GM19463 (cell line): Measurements from ENCODE around the gene LCN9.
"Not testable (repeated sequence)": the region's sequence is repeated elsewhere in the genome, so short reads cannot be mapped to it uniquely, and the experiment has no call there.

Experiments
- ATAC-seq: cut with Tn5 transposase; IDR thresholded peaks from one replicate; pipeline ENCODE4 v1.9.1; 2021; ENCODE audit warnings: mild to moderate bottlenecking, moderate library complexity; ENCODE audit not compliant: unreplicated experiment

LCN9 gene

GRCh38 chr9:135644631-135645218, 18.4 kb upstream of the LCN9 start:
- ATAC-seq, result no peak

GRCh38 chr9:135647884-135648283, 15.2 kb upstream of the LCN9 start:
- ATAC-seq, result no peak

GRCh38 chr9:135648494-135649410, 14.4 kb upstream of the LCN9 start:
- no peak for ATAC-seq

- ATAC-seq, result no peak
These were observed 13.6 kb upstream of the LCN9 start for GRCh38 chr9:135649508-135649907.

- no peak for ATAC-seq
These were observed 12.7 kb upstream of the LCN9 start for GRCh38 chr9:135650408-135650807.

GRCh38 chr9:135655317-135655716, 7.8 kb upstream of the LCN9 start:
- no peak for ATAC-seq

GRCh38 chr9:135657416-135657815, 5.7 kb upstream of the LCN9 start:
- ATAC-seq, result no peak

- no peak for ATAC-seq
These were observed 3.9 kb upstream of the LCN9 start for GRCh38 chr9:135659252-135659651.

- ATAC-seq, result no peak
These were observed 2.7 kb upstream of the LCN9 start for GRCh38 chr9:135660407-135660806.

- no peak for ATAC-seq
These were observed 1.1 kb upstream of the LCN9 start for GRCh38 chr9:135661816-135662560.

GRCh38 chr9:135663451-135663770, 302 bp downstream of the LCN9 start:
- no peak for ATAC-seq

- ATAC-seq, result no peak
These were observed 748 bp downstream of the LCN9 start for GRCh38 chr9:135663857-135664256.

- no peak for ATAC-seq
These were observed 1.2 kb downstream of the LCN9 start for GRCh38 chr9:135664266-135664665.

GRCh38 chr9:135664801-135665794, 2.0 kb downstream of the LCN9 start:
- ATAC-seq, result no peak

- no peak for ATAC-seq
These were observed 2.7 kb downstream of the LCN9 start for GRCh38 chr9:135665795-135666189.

GRCh38 chr9:135666534-135667462, 3.7 kb downstream of the LCN9 start:
- ATAC-seq, result no peak

- ATAC-seq, result no peak
These were observed 4.4 kb downstream of the LCN9 start for GRCh38 chr9:135667463-135668001.

- ATAC-seq, result not testable (repeated sequence)
These were observed 5.9 kb downstream of the LCN9 start for GRCh38 chr9:135669018-135669417.

- ATAC-seq, result no peak
These were observed 6.6 kb downstream of the LCN9 start for GRCh38 chr9:135669616-135670285.
